Caki2 (cell line): ENCODE results near the gene TENT4A. TPM values are rescaled to one million over a fixed set of nuclear protein-coding genes. Genes with fewer than 3 reads are reported as not detected.
A peak's percentile ranks its signal among the peaks of the same experiment; 100 is the strongest.
"Not testable (repeated sequence)": the region's sequence is repeated elsewhere in the genome, so short reads cannot be mapped to it uniquely, and the experiment has no call there.

Experiments
- DNase-seq: peaks from one replicate; pipeline ENCODE4 v3.0.0-alpha.2; 2015; ENCODE audit warnings: low read depth
- in situ Hi-C: cut with HindIII; loops from 2 replicates; pipeline ENCODE4 v1.10.0; 2016; ENCODE audit warnings: low sequenced_read_pairs, low pct_unique_long_range_greater_than_20kb, mixed read lengths
- total RNA-seq: library from RNA; depleted of rRNA; stranded (reverse); fragments of >200 nt; shearing (Covaris generic); gene quantifications from 2 replicates; pipeline ENCODE4 v1.2.3, GENCODE V29; 2014; ENCODE audit warnings: low replicate concordance

Gene TENT4A
- total RNA-seq, 1 experiment from 2014 or later, result 6.2 TPM

DNA sequence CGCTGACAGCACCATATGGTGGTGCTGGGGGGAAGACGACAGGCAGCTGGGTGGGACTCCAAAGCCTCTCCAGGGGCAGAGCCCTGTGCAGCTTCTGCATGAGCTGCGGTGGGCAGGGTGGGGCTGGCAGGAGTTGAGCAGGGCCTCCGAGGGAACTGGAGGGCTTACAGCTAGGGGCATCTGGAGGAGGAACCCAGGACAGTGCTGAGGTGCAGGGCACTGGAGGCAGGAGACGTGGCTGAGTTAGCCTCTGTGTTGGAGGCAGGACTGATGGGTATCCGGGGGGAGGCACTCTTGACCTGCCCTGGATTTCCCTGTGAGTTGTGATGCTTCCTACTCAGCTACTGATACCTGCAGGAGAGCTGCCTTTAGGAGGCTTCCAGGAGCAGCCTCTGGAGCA, 45.0 kb downstream of the TENT4A start:
- DNase-seq, result no peak
- in situ Hi-C loops, result no loop called here

- no peak for DNase-seq
- in situ Hi-C loops, result no loop called here
Observed at GRCh38 chr5:6758706-6759105, 45.5 kb downstream of the TENT4A start.

GRCh38 chr5:6759401-6759800, 46.2 kb downstream of the TENT4A start:
- peak; percentile 88 for DNase-seq
- in situ Hi-C loops, result no loop called here

DNA sequence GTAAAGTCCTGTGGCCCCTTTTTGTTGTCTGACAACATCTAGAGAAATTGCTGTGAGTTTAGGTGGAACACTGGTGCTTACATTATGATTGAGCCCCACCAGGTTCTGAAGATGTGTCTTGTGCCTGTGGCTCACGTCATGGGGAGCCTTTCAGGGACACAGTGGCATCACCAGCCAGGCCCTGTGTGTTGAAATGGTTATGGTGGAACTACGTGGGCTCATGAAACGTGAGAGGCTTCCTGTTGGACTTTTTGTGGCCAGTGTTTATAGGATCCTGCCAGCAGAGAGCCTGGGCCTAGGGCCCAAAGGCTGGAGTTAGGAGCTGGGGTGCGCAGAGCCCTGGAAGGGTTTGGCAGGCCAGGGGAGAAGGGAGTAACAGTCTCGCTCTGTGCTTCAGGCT, 46.8 kb downstream of the TENT4A start:
- DNase-seq, result no peak
- in situ Hi-C loops, result no loop called here

- DNase-seq, result no peak
- in situ Hi-C loops, result no loop called here
Observed at GRCh38 chr5:6760686-6761085, 47.5 kb downstream of the TENT4A start.

- DNase-seq, result no peak
- in situ Hi-C loops, result no loop called here
Observed at GRCh38 chr5:6761333-6761732, 48.1 kb downstream of the TENT4A start.

GRCh38 chr5:6762116-6762515, 48.9 kb downstream of the TENT4A start:
- DNase-seq, result no peak
- in situ Hi-C loops, result no loop called here

DNA sequence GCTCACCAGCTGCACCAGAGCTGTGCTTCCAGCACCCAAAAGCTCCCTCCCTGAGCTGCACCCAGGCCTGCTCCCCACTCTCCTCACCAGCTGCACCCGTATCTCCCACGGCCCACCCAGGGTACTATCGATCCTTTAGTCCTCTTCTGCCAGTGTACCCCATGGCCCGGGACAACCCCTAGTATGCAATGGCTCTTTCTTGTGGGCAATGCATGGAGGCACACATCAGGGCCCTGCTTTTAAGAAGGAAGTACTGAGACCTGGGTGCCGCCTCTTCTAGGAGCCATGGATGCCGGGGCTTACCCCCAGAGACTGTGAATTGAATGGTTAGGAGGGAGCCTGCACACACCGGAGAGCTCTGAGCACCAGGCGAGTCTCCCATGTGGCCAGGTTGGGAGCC, 49.5 kb downstream of the TENT4A start:
- in situ Hi-C loops, result no loop called here
- no peak for DNase-seq

DNA sequence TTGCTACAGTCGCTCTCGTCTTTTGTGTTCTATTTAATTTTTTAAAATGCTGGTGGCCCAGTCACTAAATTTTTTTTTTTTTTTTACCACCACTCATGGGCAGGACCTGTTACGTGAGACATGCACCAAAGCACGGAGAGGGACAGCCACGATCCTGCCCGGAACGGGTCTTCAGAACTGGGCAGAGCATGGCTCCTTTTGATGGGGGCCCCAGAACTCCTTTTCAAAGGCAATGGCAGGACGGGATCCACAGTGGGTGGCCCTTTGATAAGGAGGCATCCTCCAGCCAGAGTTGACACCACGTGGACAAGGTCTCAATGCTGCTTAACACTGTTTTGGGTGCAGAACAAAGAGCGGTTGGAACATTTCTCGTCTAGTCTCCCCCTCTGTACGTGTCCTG, 50.0 kb downstream of the TENT4A start:
- in situ Hi-C loops, result no loop called here
- DNase-seq, result no peak

DNA sequence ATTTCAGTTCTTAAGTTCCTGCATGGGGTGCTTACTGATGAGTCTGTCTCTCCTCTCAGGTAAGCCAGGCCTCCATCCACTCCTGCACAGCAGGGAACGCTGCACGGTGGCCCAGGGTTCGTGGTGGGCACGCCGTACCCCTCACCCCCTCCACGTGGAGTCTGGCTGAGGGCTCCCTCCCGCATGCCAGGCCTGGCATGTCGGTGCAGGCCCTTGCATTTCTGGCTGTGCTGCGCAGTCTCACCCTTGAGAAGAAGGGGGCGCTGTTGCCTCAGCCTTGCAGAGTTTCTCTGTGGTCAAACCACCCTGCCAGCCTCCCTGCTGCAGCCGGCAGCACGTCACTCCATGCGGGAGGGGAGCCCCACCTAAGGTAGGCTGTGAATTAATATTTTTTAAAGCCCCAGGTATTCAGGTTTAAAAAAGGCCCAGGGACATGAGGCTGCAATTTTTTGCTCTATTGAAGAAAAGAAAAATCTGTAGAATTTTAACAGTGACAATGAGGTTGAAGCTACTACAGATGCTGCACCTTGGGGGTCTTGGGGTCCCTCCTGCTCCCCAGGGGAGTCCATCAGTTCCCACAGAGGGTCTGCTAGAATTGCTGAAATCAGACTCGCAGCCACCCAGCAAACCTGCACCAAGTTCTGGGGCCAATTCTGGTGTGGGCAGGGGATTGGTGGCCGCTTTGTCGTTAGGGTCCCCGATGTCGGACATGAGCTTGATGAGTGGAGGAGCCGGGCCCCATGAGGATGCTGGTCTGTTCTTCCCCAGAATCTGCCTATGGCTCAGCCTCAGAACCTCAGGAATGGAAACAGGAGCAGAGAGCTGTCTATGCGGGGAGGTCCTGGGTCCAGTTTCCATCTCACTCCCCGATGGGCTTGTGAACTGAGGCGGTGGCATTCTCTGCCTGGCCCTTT, 52.6 kb downstream of the TENT4A start:
- peak; percentile 83 for DNase-seq
- in situ Hi-C loops, result no loop called here

DNA sequence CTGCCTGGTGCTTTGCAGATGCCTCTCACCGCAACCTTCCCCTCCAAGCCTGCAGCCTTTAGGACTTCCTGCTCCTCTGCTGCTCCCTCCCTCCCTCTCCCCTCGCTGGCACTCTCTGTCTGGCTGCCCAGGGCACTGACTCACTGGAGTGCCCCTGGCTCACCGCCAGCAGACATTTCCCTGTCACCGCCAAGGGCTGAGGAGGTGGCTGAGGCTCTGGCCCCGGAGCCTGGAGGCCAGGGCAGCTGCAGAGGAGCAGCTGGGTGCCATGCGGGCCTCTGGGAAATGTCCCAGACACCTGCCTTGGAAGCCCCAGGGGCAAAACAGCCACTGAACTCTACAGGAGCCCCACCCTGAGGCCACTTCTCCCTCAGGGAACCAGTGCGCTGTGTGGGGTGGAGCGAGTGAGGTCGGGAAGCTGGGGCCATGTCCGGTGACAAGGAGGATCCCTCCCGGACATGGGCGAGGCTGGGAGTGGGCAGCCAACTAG, 53.4 kb downstream of the TENT4A start:
- peak; percentile 98 for DNase-seq
- in situ Hi-C loops, result no loop called here

GRCh38 chr5:6767481-6768063, 54.3 kb downstream of the TENT4A start:
- in situ Hi-C loops, result no loop called here

GRCh38 chr5:6768590-6769230, 55.5 kb downstream of the TENT4A start:
- in situ Hi-C loops, result no loop called here
- no peak for DNase-seq

More at GRCh38 chr5:6767481-6768063, 54.3 kb downstream of the TENT4A start:
- no peak for DNase-seq

DNA sequence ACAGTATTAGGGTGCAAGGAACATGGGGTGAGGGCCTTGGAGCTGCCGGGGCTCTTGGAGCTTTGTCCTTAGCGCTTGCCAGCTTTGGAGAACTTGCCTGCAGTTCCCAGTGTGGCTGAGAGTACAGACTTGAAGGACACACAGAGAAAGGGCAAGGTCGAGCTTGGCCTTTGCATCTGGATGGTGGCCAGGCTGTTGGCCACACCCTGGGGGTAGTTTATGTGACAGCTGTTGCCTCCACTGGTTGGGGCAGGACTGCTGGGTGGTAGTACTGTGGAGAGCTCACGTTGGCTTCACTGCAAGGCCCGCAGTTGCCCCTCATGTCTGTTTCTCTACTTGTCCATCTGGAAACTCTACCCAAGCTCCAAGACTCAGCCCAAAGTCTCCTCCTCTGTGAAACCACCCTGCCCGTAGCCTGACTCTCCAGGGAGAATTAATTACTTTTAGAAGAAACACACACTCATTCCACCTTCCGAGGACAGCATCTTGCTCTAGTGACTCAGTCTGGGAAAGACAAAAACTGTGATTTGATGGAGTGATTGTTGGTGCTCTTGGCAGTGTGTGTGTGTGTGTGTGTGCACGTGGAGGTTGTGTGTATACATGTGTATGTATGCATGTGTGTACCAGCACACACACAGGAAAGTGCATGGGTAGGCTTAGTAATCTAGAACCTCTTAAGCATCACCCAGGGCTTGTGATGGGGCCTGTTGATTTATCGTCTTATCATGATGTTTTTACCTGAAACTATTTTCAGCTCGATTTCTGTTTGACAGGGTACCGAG, 57.8 kb downstream of the TENT4A start:
- no peak for DNase-seq
- in situ Hi-C loops, result no loop called here

- no peak for DNase-seq
Observed at GRCh38 chr5:6772886-6773285, 59.7 kb downstream of the TENT4A start.

DNA sequence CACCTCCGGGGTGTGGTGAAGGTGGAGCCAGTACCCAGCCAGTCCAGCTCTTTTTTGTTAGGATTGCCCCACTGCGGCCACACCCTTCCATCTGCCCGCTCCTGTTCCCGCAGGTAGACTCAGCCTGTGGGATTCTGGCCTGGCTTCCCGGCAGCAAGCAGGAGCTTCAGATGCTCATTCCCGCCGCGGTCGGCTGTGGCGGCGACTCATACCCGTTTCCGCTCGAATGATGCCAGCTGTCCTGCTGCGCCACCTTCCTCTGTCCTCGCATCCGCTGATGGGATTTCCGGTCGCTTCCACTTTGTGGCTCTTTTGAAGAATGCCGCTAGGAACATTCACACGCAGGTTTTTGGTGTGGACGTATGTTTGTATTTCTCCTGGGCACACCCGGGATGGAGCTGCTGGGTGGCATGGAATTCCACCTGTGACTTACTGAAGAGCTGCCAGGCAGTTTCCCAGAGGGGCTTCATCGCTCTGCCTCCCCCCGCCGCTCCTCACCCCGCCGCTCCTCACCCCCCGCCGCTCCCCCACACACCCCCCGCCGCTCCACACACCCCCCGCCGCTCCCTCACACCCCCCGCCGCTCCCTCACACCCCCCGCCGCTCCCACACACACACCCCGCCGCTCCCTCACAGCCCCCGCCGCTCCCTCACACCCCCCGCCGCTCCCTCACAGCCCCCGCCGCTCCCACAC, 60.3 kb downstream of the TENT4A start:
- DNase-seq, result no peak
- in situ Hi-C loops, result no loop called here

More at GRCh38 chr5:6772886-6773285, 59.7 kb downstream of the TENT4A start:
- in situ Hi-C loops, result no loop called here

GRCh38 chr5:6774207-6774606, 61.0 kb downstream of the TENT4A start:
- in situ Hi-C loops, result not testable (repeated sequence)

GRCh38 chr5:6774721-6775204, 61.5 kb downstream of the TENT4A start:
- in situ Hi-C loops, result no loop called here
- no peak for DNase-seq

More at GRCh38 chr5:6774207-6774606, 61.0 kb downstream of the TENT4A start:
- DNase-seq, result not testable (repeated sequence)
